Naive thymus-derived CD8-positive, alpha-beta T cell (primary cell): ENCODE results near the gene NCKAP1. TPM values are rescaled to one million over a fixed set of nuclear protein-coding genes. Genes with fewer than 3 reads are reported as not detected.

ENCODE experiments used
- ATAC-seq, 2 donors: fragments of 150-1000 bp; cut with Tn5 transposase in 1 of 2; sonication (Bioruptor Pico), chemical (Tn5 transposase) in 1 of 2; 1 replicate in 1 of 2; 2 replicates in 1 of 2; pipeline ENCODE4 v1.10.0; 2021; ENCODE audit warnings: mild to moderate bottlenecking in 2 of 2, moderate library complexity in 2 of 2
- POLR2A ChIA-PET: fragments of 350-600 bp; sonication (Branson Sonifier 250); formaldehyde crosslinking; loops from one replicate; lab custom pipeline; 2021; ENCODE audit warnings: antibody characterized with exemption; lab: Charles Lee
- DNase-seq, 10 donors: peaks; one replicate each; pipeline versions ENCODE4 v3.0.0 to v3.0.0-alpha.2; 2020 to 2022
- H3K27ac Mint-ChIP-seq, 10 donors: one replicate each; pipeline ENCODE4 v1.8.0; 2020 to 2022; ENCODE audit warnings: mild to moderate bottlenecking in 10 of 10, mixed read lengths in 10 of 10, moderate library complexity in 4 of 10, inconsistent platforms in 1 of 10
- H3K27me3 Mint-ChIP-seq, 5 donors: one replicate each; pipeline ENCODE4 v1.8.0; 2021 to 2022; ENCODE audit warnings: mixed read lengths in 5 of 5
- H3K36me3 Mint-ChIP-seq, 3 donors: one replicate each; pipeline ENCODE4 v1.8.0; 2020 to 2022; ENCODE audit warnings: mixed read lengths in 3 of 3, mild to moderate bottlenecking in 2 of 3, inconsistent platforms in 1 of 3
- H3K4me1 Mint-ChIP-seq, 4 donors: one replicate each; pipeline ENCODE4 v1.8.0; 2021 to 2022; ENCODE audit warnings: mixed read lengths in 4 of 4
- H3K4me3 Mint-ChIP-seq, 10 donors: one replicate each; pipeline ENCODE4 v1.8.0; 2020 to 2022; ENCODE audit warnings: mild to moderate bottlenecking in 10 of 10, mixed read lengths in 10 of 10, moderate library complexity in 6 of 10, inconsistent platforms in 1 of 10
- H3K9me3 Mint-ChIP-seq, 9 donors: one replicate each; pipeline ENCODE4 v1.8.0; 2020 to 2022; ENCODE audit warnings: mixed read lengths in 9 of 9, mild to moderate bottlenecking in 3 of 9, inconsistent platforms in 1 of 9, moderate library complexity in 1 of 9
- polyA plus RNA-seq, 3 donors: library from polyadenylated mRNA; unstranded; fragments of 300-500 nt; fragmentation: Illumina TruSeq; gene quantifications; one replicate each; pipeline ENCODE4 v1.2.3, GENCODE V29; 2021
- total RNA-seq, 8 experiments: library from RNA in 2 of 8; stranded (reverse) in 2 of 8; gene quantifications; one replicate each; pipeline ENCODE4 v1.2.3 and lab custom pipeline; 2021 to 2026

Gene NCKAP1
- total and polyA plus RNA-seq, 5 experiments from 2014 or later, result 0.10 to 0.63 (median 0.27) TPM; not detected in 1

- no peak for DNase-seq
Measured at GRCh38 chr2:182952741-182953450, 85.4 kb downstream of the NCKAP1 start.

DNA sequence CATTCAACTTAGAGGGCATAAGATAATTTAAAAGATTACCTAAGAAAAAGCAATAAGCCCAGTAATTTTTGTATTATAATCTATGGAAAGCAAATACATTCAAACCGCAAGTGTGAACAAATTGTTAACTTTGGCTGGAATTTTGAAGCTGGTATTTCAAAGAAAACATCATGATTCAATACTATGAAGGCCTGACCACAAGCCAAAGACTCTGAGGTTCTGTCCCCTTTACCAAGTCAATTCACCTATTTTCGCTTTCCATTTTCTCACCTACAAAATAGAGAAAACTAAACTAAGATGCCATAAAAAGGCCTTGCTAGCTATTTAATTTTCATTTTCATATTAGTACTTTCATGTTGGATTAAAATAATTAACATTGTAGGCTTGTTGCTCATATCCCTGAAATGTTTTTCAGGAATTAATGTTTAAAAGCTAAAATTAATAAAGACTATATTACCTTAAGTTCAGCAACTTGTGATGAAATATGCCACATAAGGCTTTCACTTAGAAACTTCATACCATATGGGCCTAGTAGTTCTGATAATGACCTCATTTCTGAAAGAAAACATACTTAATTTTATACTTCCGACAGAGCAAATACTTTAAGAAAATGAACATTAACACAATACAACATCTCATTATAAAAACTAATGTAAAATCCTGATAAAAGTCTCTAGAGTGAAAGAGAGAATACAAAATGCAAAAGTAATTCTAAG is 86.2 kb downstream of the NCKAP1 start:
- no peak for ATAC-seq
- Mint-ChIP-seq H3K4me1 (no peaks in the 10 kb centered on the region), H3K4me3 (no peak overlapping the region), H3K36me3 (no peaks in the 10 kb centered on the region), H3K9me3 (no peaks in the 10 kb centered on the region), H3K27ac (no peak overlapping the region), H3K27me3 (no peaks in the 10 kb centered on the region)
- no peak for DNase-seq
- POLR2A ChIA-PET, result no interaction called here

More at GRCh38 chr2:182952741-182953450, 85.4 kb downstream of the NCKAP1 start:
- H3K27ac Mint-ChIP-seq, result no peak overlapping the region
- no peak overlapping the region for H3K4me3 Mint-ChIP-seq
- H3K27me3 Mint-ChIP-seq, result no peaks in the 10 kb centered on the region
- H3K9me3 Mint-ChIP-seq, result no peaks in the 10 kb centered on the region
- no peak for ATAC-seq
- H3K4me1 Mint-ChIP-seq, result no peaks in the 10 kb centered on the region
- no peaks in the 10 kb centered on the region for H3K36me3 Mint-ChIP-seq
- POLR2A ChIA-PET, result no interaction called here

DNA sequence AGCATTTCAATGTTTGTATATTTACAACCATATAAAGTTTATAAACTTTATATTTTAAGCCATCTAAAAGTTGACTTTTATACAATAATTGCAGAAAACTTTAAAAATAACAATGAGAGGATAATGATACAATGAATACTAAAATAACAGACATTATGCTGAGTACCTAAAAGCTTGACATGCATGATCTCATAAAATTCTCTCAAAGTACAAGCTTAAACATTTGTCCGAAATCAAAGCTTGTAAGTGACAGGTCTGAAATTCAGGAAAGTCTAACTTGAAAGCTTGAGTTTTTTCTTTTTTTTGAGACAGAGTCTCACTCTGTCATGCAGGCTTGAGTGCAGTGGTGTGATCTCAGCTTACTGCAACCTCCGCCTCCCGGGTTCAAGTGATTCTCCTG is 87.7 kb downstream of the NCKAP1 start:
- H3K4me3 Mint-ChIP-seq, result no peak overlapping the region
- H3K9me3 Mint-ChIP-seq, result no peaks in the 10 kb centered on the region
- ATAC-seq, result no peak
- POLR2A ChIA-PET, result no interaction called here
- no peaks in the 10 kb centered on the region for H3K27me3 Mint-ChIP-seq
- H3K27ac Mint-ChIP-seq, result no peak overlapping the region
- DNase-seq, result no peak
- no peaks in the 10 kb centered on the region for H3K36me3 Mint-ChIP-seq
- no peaks in the 10 kb centered on the region for H3K4me1 Mint-ChIP-seq

DNA sequence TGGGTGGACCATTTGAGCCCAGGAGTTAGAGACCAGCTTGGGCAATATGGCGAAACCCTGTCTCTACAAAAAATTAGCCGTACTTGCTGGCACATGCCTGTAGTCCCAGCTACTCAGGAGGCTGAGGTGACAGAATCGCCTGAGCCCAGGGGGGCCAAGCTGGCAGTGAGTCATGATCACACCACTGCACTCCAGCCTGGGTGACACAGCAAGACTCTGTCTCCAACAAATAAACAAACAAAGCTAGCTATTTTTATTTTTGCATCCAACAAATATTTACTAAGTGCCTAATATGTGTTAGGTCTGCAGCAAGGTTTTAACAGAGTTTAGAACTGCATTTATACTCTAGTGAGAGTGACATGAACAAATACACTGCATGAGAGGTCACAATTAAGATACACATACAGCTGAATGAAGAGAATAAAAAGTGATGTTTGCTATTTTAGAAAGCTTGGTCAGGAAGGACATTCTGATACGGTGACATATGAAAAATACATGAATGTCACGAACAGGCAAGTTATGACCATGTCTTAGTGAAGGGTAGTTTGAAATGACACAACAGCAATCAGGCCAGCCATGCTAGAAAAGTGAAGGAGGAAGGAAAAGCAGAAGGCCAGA is 88.6 kb downstream of the NCKAP1 start:
- no peaks in the 10 kb centered on the region for H3K27me3 Mint-ChIP-seq
- no peaks in the 10 kb centered on the region for H3K9me3 Mint-ChIP-seq
- DNase-seq (no peak), ATAC-seq (no peak)
- no peak overlapping the region for H3K27ac Mint-ChIP-seq
- no peaks in the 10 kb centered on the region for H3K36me3 Mint-ChIP-seq
- H3K4me1 Mint-ChIP-seq, result no peaks in the 10 kb centered on the region
- no peak overlapping the region for H3K4me3 Mint-ChIP-seq
- POLR2A ChIA-PET, result no interaction called here

GRCh38 chr2:182949052-182949451 is 89.2 kb downstream of the NCKAP1 start:
- H3K27me3 Mint-ChIP-seq, result no peaks in the 10 kb centered on the region
- no peaks in the 10 kb centered on the region for H3K36me3 Mint-ChIP-seq
- no peak for ATAC-seq

DNA sequence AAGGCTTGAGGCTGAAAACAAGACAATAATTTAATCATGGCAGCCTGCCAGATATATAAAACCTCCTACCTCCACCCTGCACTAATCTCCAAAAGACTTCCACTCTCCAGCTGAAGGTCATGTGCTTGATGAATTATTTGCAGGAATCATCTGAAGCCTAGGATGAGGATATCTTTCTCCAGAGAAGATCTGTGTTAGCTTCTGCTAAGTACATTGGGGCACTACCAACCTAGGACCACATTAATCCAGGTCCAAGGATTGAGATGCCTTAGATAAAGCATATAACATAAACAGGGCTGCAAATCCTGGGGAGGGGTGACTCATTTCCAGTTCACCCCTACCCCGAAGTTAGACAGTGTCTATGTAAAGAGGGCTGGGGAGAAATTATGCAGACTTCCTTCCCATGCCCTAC is 91.3 kb downstream of the NCKAP1 start:
- DNase-seq (no peak), ATAC-seq (no peak)
- Mint-ChIP-seq H3K4me1 (no peaks in the 10 kb centered on the region), H3K36me3 (no peaks in the 10 kb centered on the region), H3K27ac (no peak overlapping the region), H3K27me3 (no peaks in the 10 kb centered on the region), H3K9me3 (no peaks in the 10 kb centered on the region), H3K4me3 (no peak overlapping the region)
- POLR2A ChIA-PET, result no interaction called here

More at GRCh38 chr2:182949052-182949451, 89.2 kb downstream of the NCKAP1 start:
- Mint-ChIP-seq H3K9me3 (no peaks in the 10 kb centered on the region), H3K27ac (no peak overlapping the region), H3K4me3 (no peak overlapping the region), H3K4me1 (no peaks in the 10 kb centered on the region)
- no peak for DNase-seq
- POLR2A ChIA-PET, result no interaction called here

DNA sequence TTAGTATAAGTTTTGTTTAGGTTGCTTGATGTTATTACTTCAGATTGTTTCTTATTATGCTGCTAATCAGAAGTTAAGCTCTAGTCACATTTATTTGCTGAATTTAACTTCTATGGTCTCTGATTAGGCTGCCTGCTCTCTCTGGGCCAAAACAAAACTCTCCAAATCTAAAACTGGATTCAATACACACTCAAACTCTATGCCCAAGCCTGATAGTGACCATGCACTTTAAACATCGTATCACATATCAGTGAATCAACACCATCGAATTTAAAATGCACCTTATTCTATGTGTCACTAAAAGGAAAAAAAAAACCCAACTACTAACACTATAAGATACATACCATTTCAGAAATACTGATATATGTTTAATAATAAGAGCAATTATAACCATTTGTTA is 94.9 kb downstream of the NCKAP1 start:
- POLR2A ChIA-PET, result no interaction called here
- no peaks in the 10 kb centered on the region for H3K36me3 Mint-ChIP-seq
- no peak for ATAC-seq

DNA sequence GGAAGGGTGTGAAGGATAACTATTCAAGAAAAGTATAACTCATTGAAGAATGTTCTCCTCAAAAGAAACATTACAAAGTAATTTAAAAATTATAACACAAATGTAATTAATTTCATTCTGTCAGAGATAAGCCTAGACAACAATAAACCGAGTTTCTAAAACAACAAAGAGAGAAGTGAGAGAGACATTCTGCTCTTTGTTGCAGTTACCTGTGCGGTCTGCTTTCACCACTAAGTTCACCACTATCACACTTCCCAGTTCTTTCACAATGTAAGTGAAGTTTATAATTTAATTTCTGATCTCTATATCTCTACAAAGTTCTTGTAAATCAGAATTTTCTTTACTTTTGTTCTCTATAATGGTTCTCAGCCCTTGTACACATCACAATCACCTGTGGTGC is 95.5 kb downstream of the NCKAP1 start:
- ATAC-seq (no peak), DNase-seq (no peak)
- Mint-ChIP-seq H3K27me3 (peaks cover 0 to 6% (median 0%) of the 10 kb centered on the region in 5 donors), H3K36me3 (no peaks in the 10 kb centered on the region), H3K4me1 (no peaks in the 10 kb centered on the region), H3K9me3 (no peaks in the 10 kb centered on the region), H3K4me3 (no peak overlapping the region), H3K27ac (no peak overlapping the region)
- POLR2A ChIA-PET, result no interaction called here

More for the DNA sequence above, 94.9 kb downstream of the NCKAP1 start:
- Mint-ChIP-seq H3K9me3 (no peaks in the 10 kb centered on the region), H3K4me1 (no peaks in the 10 kb centered on the region), H3K27ac (no peak overlapping the region), H3K4me3 (no peak overlapping the region), H3K27me3 (peaks cover 0 to 5% (median 0%) of the 10 kb centered on the region in 5 donors)
- DNase-seq, result no peak

DNA sequence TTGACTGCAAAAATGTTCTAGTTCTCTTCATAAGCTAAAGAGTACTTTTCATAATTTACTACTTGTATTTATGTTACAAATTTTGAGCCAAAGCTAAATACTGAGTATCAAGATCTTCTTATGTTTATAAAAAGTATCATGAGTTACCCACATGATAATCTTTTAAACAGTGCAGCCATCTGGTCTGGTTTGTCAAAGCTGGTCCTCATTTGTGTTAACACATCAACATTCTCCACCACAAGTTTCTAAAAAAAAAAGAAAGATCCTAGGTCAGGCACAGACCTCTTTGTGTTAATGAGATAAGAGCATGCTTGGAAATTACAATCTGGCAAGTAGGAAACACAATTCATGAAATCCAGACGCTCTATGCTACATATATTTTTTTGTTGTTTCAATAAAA is 96.3 kb downstream of the NCKAP1 start:
- no peak overlapping the region for H3K4me3 Mint-ChIP-seq
- POLR2A ChIA-PET, result no interaction called here

GRCh38 chr2:182941121-182941722 is 97.0 kb downstream of the NCKAP1 start:
- no peak overlapping the region for H3K4me3 Mint-ChIP-seq
- H3K27ac Mint-ChIP-seq, result no peak overlapping the region
- H3K36me3 Mint-ChIP-seq, result peaks cover 0 to 1% (median 0%) of the 10 kb centered on the region in 3 donors
- H3K9me3 Mint-ChIP-seq, result no peaks in the 10 kb centered on the region
- POLR2A ChIA-PET, result no interaction called here
- ATAC-seq (no peak), DNase-seq (no peak)
- peaks cover 0 to 6% (median 0%) of the 10 kb centered on the region in 5 donors for H3K27me3 Mint-ChIP-seq
- H3K4me1 Mint-ChIP-seq, result no peaks in the 10 kb centered on the region

More for the DNA sequence above, 96.3 kb downstream of the NCKAP1 start:
- ATAC-seq (no peak), DNase-seq (no peak)
- Mint-ChIP-seq H3K27ac (no peak overlapping the region), H3K27me3 (peaks cover 0 to 6% (median 0%) of the 10 kb centered on the region in 5 donors), H3K36me3 (no peaks in the 10 kb centered on the region), H3K4me1 (no peaks in the 10 kb centered on the region), H3K9me3 (no peaks in the 10 kb centered on the region)

DNA sequence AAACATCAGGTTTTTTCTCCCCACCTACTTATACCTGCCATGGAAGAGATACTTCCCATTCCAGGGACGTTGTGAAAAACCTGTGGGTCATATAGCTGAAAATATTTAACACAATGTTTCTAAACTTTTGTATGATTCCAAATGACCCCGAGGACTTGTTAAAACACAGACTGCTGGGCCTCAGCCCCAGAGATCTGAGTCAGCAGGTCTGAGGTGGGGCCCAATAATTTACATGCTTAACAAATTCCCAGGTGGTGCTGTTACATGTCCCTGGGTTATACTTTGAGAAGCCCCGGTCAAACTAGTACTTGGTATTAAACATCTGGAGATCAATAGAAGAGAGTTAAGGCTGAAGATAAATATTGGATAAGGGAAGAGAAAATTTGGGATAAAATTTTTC is 100.4 kb downstream of the NCKAP1 start:
- ATAC-seq, result no peak
- Mint-ChIP-seq H3K27me3 (peaks cover 0 to 10% (median 0%) of the 10 kb centered on the region in 5 donors), H3K36me3 (peaks cover 0 to 4% (median 3%) of the 10 kb centered on the region in 3 donors), H3K27ac (no peak overlapping the region), H3K4me3 (no peak overlapping the region), H3K9me3 (no peaks in the 10 kb centered on the region), H3K4me1 (no peaks in the 10 kb centered on the region)
- POLR2A ChIA-PET, result no interaction called here
- no peak for DNase-seq

DNA sequence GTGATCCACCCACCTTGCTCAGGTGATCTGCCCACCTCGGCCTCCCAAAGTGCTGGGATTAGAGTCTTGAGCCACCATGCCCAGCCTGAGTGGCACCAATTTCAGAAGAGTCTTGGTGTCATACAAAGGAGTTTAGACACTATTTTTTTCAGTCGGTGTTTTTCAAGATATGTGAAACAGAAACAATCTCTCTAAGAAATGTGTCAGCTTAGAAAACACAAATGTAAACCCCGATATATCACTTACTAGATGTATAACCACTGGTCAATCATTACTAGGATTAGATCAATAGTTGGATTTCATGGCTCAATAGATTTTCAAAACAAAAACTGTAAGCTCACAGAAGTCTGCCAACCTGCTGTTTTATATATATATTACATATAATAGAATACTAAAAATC is 104.6 kb downstream of the NCKAP1 start:
- peaks cover 0 to 4% (median 3%) of the 10 kb centered on the region in 3 donors for H3K36me3 Mint-ChIP-seq
- POLR2A ChIA-PET, result no interaction called here
- peaks cover 0 to 9% (median 0%) of the 10 kb centered on the region in 5 donors for H3K27me3 Mint-ChIP-seq
- DNase-seq, result no peak
- no peak for ATAC-seq
- H3K9me3 Mint-ChIP-seq, result no peaks in the 10 kb centered on the region
- no peaks in the 10 kb centered on the region for H3K4me1 Mint-ChIP-seq
- H3K4me3 Mint-ChIP-seq, result no peak overlapping the region
- no peak overlapping the region for H3K27ac Mint-ChIP-seq

DNA sequence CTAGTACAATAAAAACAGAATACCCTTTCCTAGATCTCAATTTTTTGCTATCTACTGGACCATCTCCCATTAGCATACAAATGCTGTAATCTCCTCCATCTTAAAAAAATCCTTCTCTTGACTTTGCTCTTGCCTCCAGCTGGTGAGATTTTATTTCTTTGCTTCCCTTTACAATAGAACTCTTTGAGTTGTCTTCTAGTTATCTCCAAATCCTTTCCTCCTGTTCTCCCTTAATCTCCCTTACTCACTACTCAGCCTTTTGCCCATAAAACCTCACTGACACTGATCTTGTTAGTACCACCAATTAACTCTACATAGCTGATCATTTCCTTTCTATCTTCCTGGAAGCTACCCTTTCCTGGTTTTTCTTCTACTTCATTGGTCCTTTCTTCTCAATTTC is 108.3 kb downstream of the NCKAP1 start:
- POLR2A ChIA-PET, result no interaction called here
- no peak for DNase-seq
- Mint-ChIP-seq H3K9me3 (no peaks in the 10 kb centered on the region), H3K27ac (no peak overlapping the region), H3K4me3 (no peak overlapping the region), H3K27me3 (peaks cover 0 to 9% (median 0%) of the 10 kb centered on the region in 5 donors), H3K36me3 (peaks cover 0 to 3% (median 3%) of the 10 kb centered on the region in 3 donors), H3K4me1 (no peaks in the 10 kb centered on the region)
- no peak for ATAC-seq
